CD4-positive, alpha-beta T cell treated with Interleukin-1 beta for 1 hour (primary cell): ENCODE data around the gene SYT1.
"Not testable (repeated sequence)": the region's sequence is repeated elsewhere in the genome, so short reads cannot be mapped to it uniquely, and the experiment has no call there.

Experiments used
- DNase-seq, 2 donors: peaks; one replicate each; pipeline ENCODE4 v3.0.0-alpha.2; 2020 to 2022

SYT1 gene

GRCh38 chr12:78977304-78977867, 112.8 kb downstream of the SYT1 start:
- DNase-seq: no peak

DNA sequence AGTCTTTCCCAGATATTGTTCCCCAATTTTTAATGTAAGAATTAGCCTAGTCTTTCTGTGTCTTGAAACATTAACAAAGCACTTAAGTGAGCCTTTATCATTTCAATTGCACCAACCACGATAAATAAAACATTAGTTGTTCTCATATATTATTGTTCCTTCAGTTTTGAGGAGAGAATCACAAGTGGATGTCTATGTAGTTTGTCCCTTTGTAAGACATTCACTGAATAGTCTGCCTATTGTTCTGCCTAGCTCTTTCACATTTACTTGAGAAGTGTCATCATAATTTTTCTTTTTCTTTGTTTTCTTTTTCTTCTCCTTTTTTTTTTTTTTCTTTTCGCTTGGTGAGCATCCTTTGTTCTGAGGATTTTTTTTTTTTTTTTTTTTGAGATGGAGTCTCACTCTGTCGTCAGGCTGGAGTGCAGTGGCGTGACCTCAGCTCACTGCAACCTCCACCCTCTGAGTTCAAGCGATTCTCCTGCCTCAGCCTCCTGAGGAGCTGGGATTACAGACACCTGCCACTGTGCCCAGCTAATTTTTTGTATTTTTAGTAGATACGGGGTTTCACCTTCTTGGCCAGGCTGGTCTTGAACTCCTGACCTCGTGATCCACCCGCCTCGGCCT, 129.7 kb downstream of the SYT1 start:
- DNase-seq: no peak

- no peak for DNase-seq
These were observed 135.9 kb downstream of the SYT1 start for GRCh38 chr12:79000501-79000900.

DNA sequence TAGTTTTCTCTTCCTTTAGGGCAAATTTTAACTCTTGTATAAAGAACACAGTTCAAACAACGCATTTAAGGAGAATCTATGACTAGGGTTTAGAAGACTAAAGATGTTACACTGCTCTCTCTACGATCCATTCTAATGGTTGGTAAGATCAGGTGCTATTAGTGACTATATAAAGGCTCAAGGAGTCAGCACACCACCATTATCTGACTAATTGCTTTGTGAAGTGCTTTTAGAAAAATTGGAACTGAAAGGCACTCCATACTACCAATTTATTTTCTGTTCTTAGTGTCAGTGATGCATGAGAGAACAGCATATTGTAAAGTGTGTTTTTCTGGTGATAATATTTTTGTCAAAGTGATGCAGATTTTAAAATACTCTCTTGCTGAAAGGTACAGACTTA, 136.8 kb downstream of the SYT1 start:
- no peak for DNase-seq

- no peak for DNase-seq
These were observed 141.7 kb downstream of the SYT1 start for GRCh38 chr12:79006306-79006705.

- no peak for DNase-seq
These were observed 144.0 kb downstream of the SYT1 start for GRCh38 chr12:79008591-79008990.

GRCh38 chr12:79012636-79013035, 148.1 kb downstream of the SYT1 start:
- DNase-seq: no peak

DNA sequence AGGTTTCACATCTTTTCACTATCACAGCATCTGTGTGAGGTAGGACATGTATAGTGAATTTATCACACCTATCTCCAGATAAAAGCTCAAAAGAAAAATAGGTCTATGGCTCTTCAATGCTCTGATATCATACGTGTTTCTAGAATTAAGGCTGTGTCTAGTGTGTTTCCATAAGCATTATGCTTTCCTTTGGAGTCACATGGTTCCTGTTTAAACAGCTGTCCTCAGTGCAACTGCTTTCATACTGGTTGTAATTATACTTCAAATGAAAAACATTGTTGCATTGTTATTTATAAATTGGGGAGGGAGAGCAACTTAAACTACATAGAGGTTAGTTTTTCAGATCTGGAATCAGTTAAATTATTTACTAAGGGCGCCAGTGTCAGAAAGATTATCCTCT, 151.6 kb downstream of the SYT1 start:
- no peak for DNase-seq

DNA sequence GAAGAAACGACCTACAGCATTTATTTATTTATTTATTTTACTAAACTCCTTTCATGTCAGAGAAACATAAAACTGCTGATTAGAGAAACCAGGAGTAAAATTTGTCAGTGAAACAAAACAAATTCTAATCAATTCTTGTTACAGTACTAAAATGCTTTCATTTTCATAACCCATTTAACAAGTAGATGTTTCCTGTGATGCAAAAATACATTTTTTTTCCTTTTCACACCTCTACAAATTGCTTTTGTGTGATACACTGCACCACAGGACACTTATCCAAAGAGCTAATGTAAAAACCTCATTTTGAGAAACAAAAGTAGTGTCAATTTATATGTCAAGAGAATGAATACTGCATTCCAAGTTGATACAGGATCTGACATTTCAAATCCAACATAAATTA, 155.1 kb downstream of the SYT1 start:
- no peak for DNase-seq

- no peak for DNase-seq
These were observed 155.5 kb downstream of the SYT1 start for GRCh38 chr12:79020106-79020505.

DNA sequence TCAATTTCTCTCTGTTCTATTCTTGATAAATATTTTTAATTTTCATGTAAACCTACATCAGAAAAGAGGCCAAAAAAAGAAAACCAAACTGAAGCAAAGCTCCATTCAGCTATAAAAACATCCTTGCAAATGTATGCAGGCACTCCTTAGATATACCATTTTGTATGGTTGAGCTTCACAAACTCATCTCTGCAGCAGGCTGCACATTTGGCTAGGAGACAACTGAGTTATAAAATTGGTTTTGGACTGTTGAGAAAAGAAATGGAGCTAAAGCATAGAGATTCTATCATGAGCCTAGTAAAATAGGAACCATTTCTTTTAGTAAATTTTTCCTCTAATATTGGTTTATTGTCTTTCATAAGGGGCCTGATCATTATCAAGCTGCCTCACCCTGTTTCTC, 156.4 kb downstream of the SYT1 start:
- DNase-seq: no peak

DNA sequence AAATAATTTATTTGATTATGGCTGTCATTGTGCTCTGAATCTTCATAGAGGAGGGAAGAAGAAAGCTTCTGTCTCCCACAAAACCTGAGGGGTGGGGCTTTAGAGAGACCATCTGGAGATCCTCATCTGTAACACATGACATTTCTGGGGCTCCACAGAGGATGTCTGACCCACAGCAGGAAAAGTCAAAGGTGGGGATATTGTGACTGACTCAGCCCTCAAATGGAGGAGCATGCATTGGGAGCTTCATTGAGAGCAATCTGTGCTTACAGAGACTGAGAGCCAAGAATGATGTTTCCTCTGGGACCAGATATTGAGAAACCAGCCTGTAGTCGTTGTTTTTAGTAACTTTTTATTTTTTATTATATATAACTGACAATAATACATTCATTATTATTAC, 158.7 kb downstream of the SYT1 start:
- no peak for DNase-seq

- DNase-seq: no peak
These were observed 159.2 kb downstream of the SYT1 start for GRCh38 chr12:79023784-79024183.

DNA sequence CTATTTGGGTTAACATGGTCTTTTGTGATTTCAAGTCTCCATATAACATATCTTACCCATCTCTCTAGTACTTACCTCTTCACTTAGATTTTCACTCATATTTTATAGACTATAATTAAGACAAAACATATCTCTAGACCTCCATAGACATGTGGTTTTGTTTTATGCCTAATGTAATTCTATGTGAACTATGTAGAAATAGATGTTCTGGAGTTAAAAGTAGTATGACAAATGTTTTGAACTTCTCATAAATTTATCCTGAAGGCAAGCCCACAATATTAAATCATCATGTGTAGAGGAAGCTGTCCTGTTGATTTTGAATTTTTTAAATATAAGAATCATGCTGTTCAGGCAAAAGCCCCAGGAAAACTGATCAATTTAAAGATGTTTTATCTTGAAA, 169.2 kb downstream of the SYT1 start:
- no peak for DNase-seq

- DNase-seq: not testable (repeated sequence)
These were observed 180.2 kb downstream of the SYT1 start for GRCh38 chr12:79044748-79045147.

DNA sequence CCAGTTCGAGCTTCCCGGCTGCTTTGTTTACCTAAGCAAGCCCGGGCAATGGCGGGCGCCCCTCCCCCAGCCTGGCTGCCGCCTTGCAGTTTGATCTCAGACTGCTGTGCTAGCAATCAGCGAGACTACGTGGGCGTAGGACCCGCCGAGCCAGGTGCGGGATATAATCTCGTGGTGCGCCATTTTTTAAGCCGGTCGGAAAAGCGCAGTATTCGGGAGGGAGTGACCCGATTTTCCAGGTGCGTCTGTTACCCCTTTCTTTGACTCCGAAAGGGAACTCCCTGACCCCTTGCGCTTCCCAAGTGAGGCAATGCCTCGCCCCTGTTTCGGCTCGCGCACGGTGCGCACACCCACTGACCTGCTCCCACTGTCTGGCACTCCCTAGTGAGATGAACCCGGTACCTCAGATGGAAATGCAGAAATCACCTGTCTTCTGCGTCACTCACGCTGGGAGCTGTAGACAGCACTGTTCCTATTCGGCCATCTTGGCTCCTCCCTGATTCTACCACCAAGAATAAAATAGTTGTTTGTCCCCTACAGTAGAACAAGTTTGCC, 180.7 kb downstream of the SYT1 start:
- DNase-seq: not testable (repeated sequence)

- DNase-seq: no peak
These were observed 181.4 kb downstream of the SYT1 start for GRCh38 chr12:79046021-79046420.

- DNase-seq: no peak
These were observed 184.4 kb downstream of the SYT1 start for GRCh38 chr12:79048962-79049361.

GRCh38 chr12:79053394-79053793, 188.8 kb downstream of the SYT1 start:
- no peak for DNase-seq

DNA sequence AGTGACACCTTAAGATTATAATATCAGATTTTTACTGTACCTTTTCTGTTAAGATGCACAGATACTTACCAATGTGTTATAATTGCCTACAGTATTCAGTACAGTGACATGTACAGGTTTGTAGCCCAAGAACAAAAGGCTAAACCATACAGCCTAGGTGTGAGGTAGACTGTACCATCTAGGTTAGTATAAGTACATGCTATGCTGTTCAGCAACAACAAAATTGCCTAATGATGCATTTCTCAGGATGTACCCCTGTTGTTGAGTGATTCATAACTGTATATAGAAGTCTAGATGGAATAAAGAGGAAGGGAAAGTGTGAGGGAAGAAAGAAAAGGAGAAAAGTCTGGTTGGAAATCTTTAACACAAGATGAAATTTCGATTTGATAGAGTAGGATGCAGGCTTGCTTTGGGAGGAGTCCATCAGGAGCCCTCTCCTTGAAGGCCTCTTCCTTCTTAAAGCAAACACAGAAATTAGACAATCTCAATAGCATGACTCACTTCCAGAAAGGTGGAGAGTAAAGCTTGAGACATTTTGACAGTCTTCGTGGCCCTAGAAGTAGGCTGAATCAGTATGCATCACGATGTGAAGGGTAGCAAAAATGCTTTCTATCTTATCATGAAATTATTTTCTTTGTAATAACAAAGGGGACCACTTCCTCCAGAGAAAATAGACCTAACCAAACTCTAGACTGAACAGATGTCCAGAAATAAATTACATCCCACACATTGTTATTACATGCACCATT, 191.5 kb downstream of the SYT1 start:
- no peak for DNase-seq

DNA sequence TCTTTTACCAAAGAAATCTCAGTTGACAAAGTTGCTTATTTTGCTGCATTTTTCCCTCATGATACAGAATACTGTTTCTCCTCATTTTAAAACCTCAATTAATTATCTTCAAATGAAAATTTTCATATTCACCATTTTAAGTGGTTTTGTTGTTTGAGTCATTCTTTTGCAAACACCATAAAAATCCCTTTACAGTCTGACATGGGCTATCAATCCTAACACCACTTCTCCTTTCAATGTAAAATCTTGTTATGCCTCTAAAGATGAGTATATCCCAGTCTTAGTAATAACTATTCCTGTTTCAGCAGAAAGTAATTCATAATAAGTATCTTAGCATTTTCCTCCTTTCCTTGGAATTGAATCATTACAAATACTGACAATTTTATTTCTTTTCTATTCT, 192.2 kb downstream of the SYT1 start:
- no peak for DNase-seq

- no peak for DNase-seq
These were observed 193.0 kb downstream of the SYT1 start for GRCh38 chr12:79057540-79057939.

DNA sequence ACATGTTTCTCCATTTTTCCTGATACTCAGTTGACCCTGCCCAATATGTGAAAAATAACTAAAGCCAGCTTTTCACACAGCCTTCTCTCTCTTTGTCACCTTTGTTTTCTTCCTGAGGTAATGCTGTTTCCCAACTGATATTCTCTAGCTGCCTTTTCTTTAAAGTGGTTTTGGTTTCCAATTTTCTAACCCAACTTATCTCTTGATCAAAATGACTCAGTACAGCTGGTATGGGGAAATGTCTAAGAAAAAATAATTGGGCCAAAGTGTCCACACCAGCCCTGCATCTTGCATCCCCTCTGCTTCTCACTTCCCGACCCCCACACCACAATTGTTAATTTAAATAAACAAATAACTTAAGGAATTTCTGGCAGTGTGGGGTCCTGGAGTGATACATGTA, 193.8 kb downstream of the SYT1 start:
- DNase-seq: no peak

GRCh38 chr12:79059557-79059956, 195.0 kb downstream of the SYT1 start:
- DNase-seq: no peak
